Nephron (organoid): Measurements from ENCODE around the gene DMTF1.
A peak's percentile ranks its signal among the peaks of the same experiment; 100 is the strongest.

ENCODE experiments used
- H3K27ac Mint-ChIP-seq, 3 experiments: 2 replicates each; pipeline ENCODE4 v1.8.0; 2020; ENCODE audit warnings: mixed read lengths in 3 of 3, mild to moderate bottlenecking in 2 of 3, moderate library complexity in 1 of 3
- H3K27me3 Mint-ChIP-seq: 2 replicates; pipeline ENCODE4 v1.8.0; 2021; ENCODE audit warnings: low read depth, mild to moderate bottlenecking, moderate library complexity, mixed read lengths
- H3K36me3 Mint-ChIP-seq: 2 replicates; pipeline ENCODE4 v1.8.0; 2020; ENCODE audit warnings: low read depth, mixed read lengths
- H3K4me1 Mint-ChIP-seq: 2 replicates; pipeline ENCODE4 v1.8.0; 2020; ENCODE audit warnings: mixed read lengths
- H3K4me3 Mint-ChIP-seq, 3 experiments: 2 replicates each; pipeline ENCODE4 v1.8.0; 2020; ENCODE audit warnings: mild to moderate bottlenecking in 3 of 3, mixed read lengths in 3 of 3, moderate library complexity in 2 of 3
- H3K9me3 Mint-ChIP-seq: 2 replicates; pipeline ENCODE4 v1.8.0; 2020; ENCODE audit warnings: mixed read lengths
- CTCF ChIP-seq, 3 experiments: fragments of 200-600 bp; sonication (generic); IDR thresholded peaks; one replicate each; pipeline ENCODE4 v1.5.0; 2021; ENCODE audit warnings: antibody characterized with exemption in 3 of 3; ENCODE audit not compliant: unreplicated experiment in 3 of 3

Gene DMTF1

GRCh38 chr7:87148332-87148955 lies 3.8 kb upstream of the DMTF1 start:
- no peaks in the 10 kb centered on the region for H3K27me3 Mint-ChIP-seq
- no peak overlapping the region for H3K27ac Mint-ChIP-seq
- H3K9me3 Mint-ChIP-seq = no peaks in the 10 kb centered on the region
- TF ChIP-seq CTCF (IDR thresholded peaks at IDR 0.05; ENCODE audit: unreplicated experiment in 3 of 3) = peak; percentile 45 to 63 (median 45)
- no peaks in the 10 kb centered on the region for H3K36me3 Mint-ChIP-seq
- H3K4me1 Mint-ChIP-seq = no peaks in the 10 kb centered on the region
- no peak overlapping the region for H3K4me3 Mint-ChIP-seq

GRCh38 chr7:87151002-87151728 lies 1.1 kb upstream of the DMTF1 start:
- no peak for TF ChIP-seq CTCF (IDR thresholded peaks at IDR 0.05; ENCODE audit: unreplicated experiment in 3 of 3)
- no peaks in the 10 kb centered on the region for H3K27me3 Mint-ChIP-seq
- peak overlapping the region; percentile 98 to 100 (median 100) for H3K27ac Mint-ChIP-seq
- peaks cover 7% of the 10 kb centered on the region for H3K36me3 Mint-ChIP-seq
- H3K4me3 Mint-ChIP-seq = peak overlapping the region; percentile 94 to 98 (median 95)
- H3K9me3 Mint-ChIP-seq = no peaks in the 10 kb centered on the region
- H3K4me1 Mint-ChIP-seq = peaks cover 20% of the 10 kb centered on the region

GRCh38 chr7:87151729-87152111 lies 533 bp upstream of the DMTF1 start:
- Mint-ChIP-seq H3K27ac (peak overlapping the region; percentile 98 to 100 (median 100)), H3K4me1 (peaks cover 26% of the 10 kb centered on the region), H3K4me3 (peak overlapping the region; percentile 94 to 98 (median 95)), H3K27me3 (no peaks in the 10 kb centered on the region), H3K9me3 (no peaks in the 10 kb centered on the region), H3K36me3 (peaks cover 7% of the 10 kb centered on the region)
- TF ChIP-seq CTCF (IDR thresholded peaks at IDR 0.05; ENCODE audit: unreplicated experiment in 3 of 3) = no peak

- Mint-ChIP-seq H3K4me3 (peak overlapping the region; percentile 94 to 98 (median 95)), H3K9me3 (no peaks in the 10 kb centered on the region), H3K27me3 (no peaks in the 10 kb centered on the region), H3K27ac (peak overlapping the region; percentile 98 to 100 (median 100)), H3K4me1 (peaks cover 38% of the 10 kb centered on the region), H3K36me3 (peaks cover 7% of the 10 kb centered on the region)
- TF ChIP-seq CTCF (IDR thresholded peaks at IDR 0.05; ENCODE audit: unreplicated experiment in 3 of 3) = no peak
These were observed 816 bp downstream of the DMTF1 start for GRCh38 chr7:87152897-87153641.

- no peak for TF ChIP-seq CTCF (IDR thresholded peaks at IDR 0.05; ENCODE audit: unreplicated experiment in 3 of 3)
These were observed 1.9 kb downstream of the DMTF1 start for GRCh38 chr7:87154166-87154565.

More at GRCh38 chr7:87154166-87154565, 1.9 kb downstream of the DMTF1 start:
- peaks cover 42% of the 10 kb centered on the region for H3K4me1 Mint-ChIP-seq
- peaks cover 7% of the 10 kb centered on the region for H3K36me3 Mint-ChIP-seq
- no peaks in the 10 kb centered on the region for H3K9me3 Mint-ChIP-seq
- H3K27me3 Mint-ChIP-seq = no peaks in the 10 kb centered on the region
- peak overlapping the region; percentile 98 to 100 (median 100) for H3K27ac Mint-ChIP-seq
- peak overlapping the region; percentile 94 to 98 (median 95) for H3K4me3 Mint-ChIP-seq
